SH-SY5Y (cell line): ENCODE results near the gene KMT2D.

Source experiments
- GATA2 ChIP-seq: IDR thresholded peaks from 2 replicates; pipeline ENCODE4 v1.6.1; 2011; ENCODE audit warnings: mild to moderate bottlenecking, low read depth, low read length
- GATA3 ChIP-seq: IDR thresholded peaks from 2 replicates; pipeline ENCODE4 v1.6.1; 2011; ENCODE audit warnings: low read depth, mild to moderate bottlenecking, low read length, moderate library complexity

- TF ChIP-seq GATA2 (no peak), GATA3 (no peak)
Measured at GRCh38 chr12:49043856-49044258, 16.7 kb downstream of the KMT2D start.
